WERI-Rb-1 (cell line): ENCODE data around the gene RRAD.

Experiments
- DNase-seq: peaks from one replicate; pipeline ENCODE4 v3.0.0-alpha.2; 2020
- H3K27ac ChIP-seq: fragments of 250-450 bp; sonication (Bioruptor Pico); 2 replicates; pipeline ENCODE4 v1.5.1; 2020; ENCODE audit warnings: mild to moderate bottlenecking, moderate library complexity
- H3K27me3 ChIP-seq: fragments of 250-450 bp; sonication (Bioruptor Pico); 2 replicates; pipeline ENCODE4 v1.5.1; 2021; ENCODE audit warnings: mild to moderate bottlenecking, low read depth, moderate library complexity; ENCODE audit not compliant: insufficient read depth, severe bottlenecking
- H3K36me3 ChIP-seq: fragments of 250-450 bp; sonication (Bioruptor Pico); 2 replicates; pipeline ENCODE4 v1.5.1; 2020; ENCODE audit warnings: mild to moderate bottlenecking, moderate library complexity
- H3K4me3 ChIP-seq: 2 replicates; pipeline ENCODE4 v1.5.1; 2011; ENCODE audit warnings: low read depth, mild to moderate bottlenecking, control low read depth, low read length
- H3K9me3 ChIP-seq: fragments of 250-450 bp; sonication (Bioruptor Pico); 2 replicates; pipeline ENCODE4 v1.5.1; 2021; ENCODE audit warnings: mild to moderate bottlenecking, moderate library complexity; ENCODE audit not compliant: severe bottlenecking
- TF ChIP-seq, protein P1 (sequence below): IDR thresholded peaks from 2 replicates; pipeline ENCODE4 v1.5.1; 2011; ENCODE audit warnings: low read depth, mild to moderate bottlenecking, control low read depth, inconsistent platforms, low read length

Gene RRAD

DNA sequence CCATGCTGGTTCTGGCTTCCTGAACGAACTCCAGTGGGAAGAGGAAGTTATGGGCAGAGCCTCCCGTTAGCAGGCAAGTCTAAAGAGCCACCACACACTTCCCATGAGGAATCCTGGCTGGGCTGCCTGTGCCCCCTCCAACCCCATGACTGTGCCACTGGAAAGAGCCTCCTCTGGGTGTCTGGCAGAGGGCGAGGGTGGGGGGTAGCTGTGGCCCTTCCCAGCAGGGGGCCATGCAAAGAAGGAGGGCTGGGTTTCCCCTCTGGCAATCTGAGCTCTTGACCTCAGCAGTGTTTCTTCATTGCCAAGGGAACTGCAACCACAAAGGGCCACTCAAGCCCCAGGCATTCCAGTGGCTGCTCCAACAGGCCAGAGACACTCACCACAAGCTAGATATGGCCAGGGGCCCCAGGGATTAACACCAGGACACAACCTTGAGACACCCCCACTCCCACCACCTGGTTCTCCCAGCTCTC, 1.7 kb upstream of the RRAD start:
- no peak for DNase-seq
- TF ChIP-seq, protein P1, sequence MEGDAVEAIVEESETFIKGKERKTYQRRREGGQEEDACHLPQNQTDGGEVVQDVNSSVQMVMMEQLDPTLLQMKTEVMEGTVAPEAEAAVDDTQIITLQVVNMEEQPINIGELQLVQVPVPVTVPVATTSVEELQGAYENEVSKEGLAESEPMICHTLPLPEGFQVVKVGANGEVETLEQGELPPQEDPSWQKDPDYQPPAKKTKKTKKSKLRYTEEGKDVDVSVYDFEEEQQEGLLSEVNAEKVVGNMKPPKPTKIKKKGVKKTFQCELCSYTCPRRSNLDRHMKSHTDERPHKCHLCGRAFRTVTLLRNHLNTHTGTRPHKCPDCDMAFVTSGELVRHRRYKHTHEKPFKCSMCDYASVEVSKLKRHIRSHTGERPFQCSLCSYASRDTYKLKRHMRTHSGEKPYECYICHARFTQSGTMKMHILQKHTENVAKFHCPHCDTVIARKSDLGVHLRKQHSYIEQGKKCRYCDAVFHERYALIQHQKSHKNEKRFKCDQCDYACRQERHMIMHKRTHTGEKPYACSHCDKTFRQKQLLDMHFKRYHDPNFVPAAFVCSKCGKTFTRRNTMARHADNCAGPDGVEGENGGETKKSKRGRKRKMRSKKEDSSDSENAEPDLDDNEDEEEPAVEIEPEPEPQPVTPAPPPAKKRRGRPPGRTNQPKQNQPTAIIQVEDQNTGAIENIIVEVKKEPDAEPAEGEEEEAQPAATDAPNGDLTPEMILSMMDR = no peak
- Histone ChIP-seq H3K27ac (peak overlapping the region; percentile 67), H3K36me3 (peaks cover 32% of the 10 kb centered on the region), H3K9me3 (no peaks in the 10 kb centered on the region), H3K4me3 (no peak overlapping the region), H3K27me3 (no peaks in the 10 kb centered on the region)

DNA sequence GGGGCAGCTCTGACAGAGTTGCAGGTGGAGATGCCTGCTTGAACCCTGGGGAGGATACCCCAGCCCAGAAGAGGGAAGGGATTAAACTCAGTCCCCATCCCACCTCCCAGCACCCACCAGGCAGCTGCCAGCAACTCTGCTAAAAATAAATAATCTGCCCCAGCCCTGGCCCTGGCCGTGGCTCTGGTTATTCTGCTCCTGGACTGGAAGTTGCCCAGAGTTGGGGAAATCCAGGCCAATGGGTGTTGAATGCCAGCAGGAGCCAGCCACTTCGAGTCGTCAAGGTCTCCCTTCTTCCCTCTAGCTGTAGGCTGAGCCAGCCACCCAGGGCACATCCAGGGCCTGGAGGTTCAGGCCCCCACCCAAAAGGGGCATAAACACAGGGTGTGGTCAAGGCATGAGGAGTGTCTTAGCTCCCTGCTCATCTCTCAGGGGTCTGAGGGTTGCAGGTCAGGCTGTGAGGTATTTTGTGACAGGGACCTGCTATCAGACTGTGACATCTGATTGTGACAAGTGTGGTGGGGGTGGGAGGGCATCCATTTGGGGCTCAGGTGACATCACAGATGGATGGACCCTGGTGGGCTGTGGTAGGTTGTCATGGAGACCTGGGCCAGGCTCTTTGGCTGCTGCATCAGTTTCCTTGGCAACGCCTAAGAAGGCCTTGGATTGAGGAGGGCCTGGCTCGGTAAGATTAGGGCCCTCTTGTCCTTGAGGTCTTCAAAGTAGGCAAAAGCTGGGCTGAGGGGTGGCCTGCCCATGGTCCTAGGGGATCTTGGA, 1.0 kb upstream of the RRAD start:
- no peaks in the 10 kb centered on the region for H3K9me3 ChIP-seq
- H3K27me3 ChIP-seq = no peaks in the 10 kb centered on the region
- no peak overlapping the region for H3K4me3 ChIP-seq
- peak overlapping the region; percentile 78 for H3K27ac ChIP-seq
- H3K36me3 ChIP-seq = peaks cover 32% of the 10 kb centered on the region
- peak; percentile 50 for DNase-seq
- TF ChIP-seq, protein P1 = no peak

DNA sequence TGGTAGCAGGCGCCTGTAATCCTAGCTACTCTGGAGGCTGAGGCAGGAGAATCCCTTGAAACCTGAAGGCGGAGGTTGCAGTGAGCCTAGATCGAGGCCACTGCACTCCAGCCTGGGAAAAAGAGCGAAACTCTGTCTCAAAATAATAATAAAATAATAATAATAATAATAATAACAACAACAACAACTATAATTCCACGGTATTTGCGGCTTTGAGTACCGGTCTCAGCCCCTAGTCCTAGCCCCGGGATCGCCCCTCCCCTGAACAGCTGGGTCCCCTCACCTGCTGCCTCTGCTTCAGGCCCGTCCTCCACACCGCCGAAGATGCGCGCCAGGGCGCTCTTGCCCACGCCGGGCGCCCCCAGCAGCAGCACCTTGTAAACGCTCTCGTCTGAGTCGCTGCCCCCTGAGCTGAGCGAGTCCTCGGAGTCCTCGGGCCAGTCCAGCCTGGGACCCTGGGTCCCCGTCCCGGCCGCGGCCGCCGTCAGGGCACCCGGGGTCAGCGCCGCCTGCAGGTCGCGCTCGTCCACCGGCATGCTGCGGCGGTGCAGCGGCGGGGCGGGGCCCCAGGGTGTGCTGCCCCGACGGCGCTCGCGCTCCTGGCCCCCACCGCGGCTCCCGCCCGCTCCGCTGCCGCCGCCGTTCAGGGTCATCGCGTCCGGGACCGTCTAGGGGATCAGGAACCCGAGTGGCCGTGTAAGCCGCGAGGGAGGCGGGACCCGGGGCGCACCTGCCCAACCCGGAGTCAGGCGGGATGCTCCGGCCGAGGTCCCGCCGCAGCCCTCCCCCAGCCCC, 611 bp downstream of the RRAD start:
- Histone ChIP-seq H3K27ac (peak overlapping the region; percentile 78), H3K36me3 (peaks cover 36% of the 10 kb centered on the region), H3K9me3 (no peaks in the 10 kb centered on the region), H3K4me3 (peak overlapping the region; percentile 71), H3K27me3 (no peaks in the 10 kb centered on the region)
- TF ChIP-seq, protein P1 = peak; percentile 68
- DNase-seq = peak; percentile 67

DNA sequence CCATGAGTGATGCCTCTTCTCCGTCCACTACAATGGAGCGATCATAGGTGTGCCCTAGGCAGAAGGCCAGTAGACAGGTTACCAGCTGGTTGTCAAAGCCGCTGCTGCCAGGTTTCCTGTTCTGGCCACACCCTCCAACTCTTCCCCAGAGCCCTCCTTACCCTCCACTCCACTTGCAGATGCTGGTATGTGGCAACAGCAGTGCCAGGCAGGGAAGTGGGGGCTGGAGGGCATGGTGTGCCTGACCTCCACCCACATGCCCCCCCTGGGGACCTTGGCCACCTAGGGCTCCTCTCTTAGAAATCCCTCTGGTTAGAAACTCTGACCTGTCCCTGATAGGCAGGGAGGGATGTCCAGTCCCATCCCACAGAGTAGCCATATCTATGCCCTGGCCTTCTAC, 1.5 kb downstream of the RRAD start:
- TF ChIP-seq, protein P1 = no peak
- Histone ChIP-seq H3K4me3 (peak overlapping the region; percentile 71), H3K9me3 (no peaks in the 10 kb centered on the region), H3K27ac (peak overlapping the region; percentile 78; the same call in 1 of the 2 replicates), H3K36me3 (peaks cover 36% of the 10 kb centered on the region), H3K27me3 (no peaks in the 10 kb centered on the region)
- no peak for DNase-seq

DNA sequence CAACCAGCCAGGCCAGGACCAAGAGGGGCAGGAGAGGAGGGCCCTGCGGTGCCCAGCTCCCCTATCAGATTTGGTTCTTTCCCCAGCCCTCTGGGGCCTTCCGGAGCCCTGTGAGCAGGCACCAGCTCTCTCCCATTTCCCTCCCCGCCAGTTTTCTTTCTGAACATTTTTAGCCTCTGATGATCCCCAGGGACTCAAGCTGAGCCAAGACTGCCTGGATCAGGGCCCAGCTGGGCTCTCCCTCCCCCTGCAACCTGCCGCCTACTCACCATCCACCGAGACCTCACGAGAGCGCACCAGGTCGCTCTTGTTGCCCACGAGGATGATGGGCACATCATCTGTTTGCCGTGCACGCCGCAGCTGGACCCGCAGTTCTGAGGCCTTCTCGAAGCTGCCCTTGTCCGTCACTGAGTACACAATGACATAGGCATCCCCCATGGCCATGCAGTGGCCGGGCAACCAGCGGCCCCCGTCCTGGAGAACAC, 2.0 kb downstream of the RRAD start:
- TF ChIP-seq, protein P1 = no peak
- peak; percentile 60 for DNase-seq
- Histone ChIP-seq H3K4me3 (peak overlapping the region; percentile 24), H3K9me3 (no peaks in the 10 kb centered on the region), H3K27me3 (no peaks in the 10 kb centered on the region), H3K27ac (peak overlapping the region; percentile 78), H3K36me3 (peaks cover 36% of the 10 kb centered on the region)
